Measurements from ENCODE around the gene MORF4L1.

The MORF4L1 gene

GRCh38 chr15:78914027-78914764, 41.5 kb downstream of the MORF4L1 start:
- no peak for TF ChIP-seq REST (IDR thresholded peaks at IDR 0.05; ENCODE audit: insufficient read depth in 1 of 2, low read depth in 2 of 2, low read length in 2 of 2)

- TF ChIP-seq POLR2AphosphoS5 (IDR thresholded peaks at IDR 0.05; ENCODE audit: low read depth, low read length) = no peak
- TF ChIP-seq FOXP2 (optimal IDR thresholded peaks at IDR 0.05; ENCODE audit: borderline replicate concordance, extremely low read depth, extremely low read length, insufficient read depth) = no peak
- no peak for TF ChIP-seq TAF1 (IDR thresholded peaks at IDR 0.05; ENCODE audit: borderline replicate concordance, insufficient read depth, low read length)
- no peak for TF ChIP-seq SIN3A (IDR thresholded peaks at IDR 0.05; ENCODE audit: borderline replicate concordance, insufficient read depth, low read length)
- no peak for TF ChIP-seq REST (IDR thresholded peaks at IDR 0.05; ENCODE audit: insufficient read depth in 1 of 2, low read depth in 2 of 2, low read length in 2 of 2)
These were observed 42.8 kb downstream of the MORF4L1 start for GRCh38 chr15:78915341-78916087.

GRCh38 chr15:78916088-78916487, 43.4 kb downstream of the MORF4L1 start:
- TF ChIP-seq REST (IDR thresholded peaks at IDR 0.05; ENCODE audit: insufficient read depth in 1 of 2, low read depth in 2 of 2, low read length in 2 of 2) (no peak), POLR2AphosphoS5 (IDR thresholded peaks at IDR 0.05; ENCODE audit: low read depth, low read length) (no peak), SIN3A (IDR thresholded peaks at IDR 0.05; ENCODE audit: borderline replicate concordance, insufficient read depth, low read length) (no peak), FOXP2 (optimal IDR thresholded peaks at IDR 0.05; ENCODE audit: borderline replicate concordance, extremely low read depth, extremely low read length, insufficient read depth) (no peak), TAF1 (IDR thresholded peaks at IDR 0.05; ENCODE audit: borderline replicate concordance, insufficient read depth, low read length) (no peak)

GRCh38 chr15:78917888-78918287, 45.2 kb downstream of the MORF4L1 start:
- TF ChIP-seq REST (IDR thresholded peaks at IDR 0.05; ENCODE audit: insufficient read depth in 1 of 2, low read depth in 2 of 2, low read length in 2 of 2) = no peak
- no peak for TF ChIP-seq POLR2AphosphoS5 (IDR thresholded peaks at IDR 0.05; ENCODE audit: low read depth, low read length)
- TF ChIP-seq TAF1 (IDR thresholded peaks at IDR 0.05; ENCODE audit: borderline replicate concordance, insufficient read depth, low read length) = no peak
- TF ChIP-seq FOXP2 (optimal IDR thresholded peaks at IDR 0.05; ENCODE audit: borderline replicate concordance, extremely low read depth, extremely low read length, insufficient read depth) = no peak
- no peak for TF ChIP-seq SIN3A (IDR thresholded peaks at IDR 0.05; ENCODE audit: borderline replicate concordance, insufficient read depth, low read length)

All from PFSK-1 (cell line).